Measurements from ENCODE around the gene NCCRP1.

DNA sequence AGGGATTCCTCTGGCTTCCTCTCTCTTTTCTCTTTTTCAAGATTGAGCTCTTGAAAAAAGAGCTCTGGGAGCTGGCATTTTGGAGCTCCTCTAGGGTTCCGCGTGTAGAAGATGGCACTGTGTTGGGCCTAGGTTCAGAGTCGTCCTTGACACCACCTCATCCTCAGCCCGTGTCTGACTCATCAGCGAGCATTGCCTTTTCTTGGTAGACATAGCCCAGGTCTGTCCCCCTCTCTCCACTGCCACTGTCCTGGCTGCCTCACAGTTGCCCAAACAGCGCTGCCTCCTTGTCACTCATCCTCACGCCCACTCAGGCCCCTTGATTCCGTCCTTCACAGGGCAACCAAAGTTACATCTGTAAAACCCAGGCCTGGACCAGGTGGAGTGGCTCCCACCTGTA is 46.5 kb upstream of the NCCRP1 start:
- no peak for TF ChIP-seq POLR2A (IDR thresholded peaks at IDR 0.05)
- TF ChIP-seq, protein P1, sequence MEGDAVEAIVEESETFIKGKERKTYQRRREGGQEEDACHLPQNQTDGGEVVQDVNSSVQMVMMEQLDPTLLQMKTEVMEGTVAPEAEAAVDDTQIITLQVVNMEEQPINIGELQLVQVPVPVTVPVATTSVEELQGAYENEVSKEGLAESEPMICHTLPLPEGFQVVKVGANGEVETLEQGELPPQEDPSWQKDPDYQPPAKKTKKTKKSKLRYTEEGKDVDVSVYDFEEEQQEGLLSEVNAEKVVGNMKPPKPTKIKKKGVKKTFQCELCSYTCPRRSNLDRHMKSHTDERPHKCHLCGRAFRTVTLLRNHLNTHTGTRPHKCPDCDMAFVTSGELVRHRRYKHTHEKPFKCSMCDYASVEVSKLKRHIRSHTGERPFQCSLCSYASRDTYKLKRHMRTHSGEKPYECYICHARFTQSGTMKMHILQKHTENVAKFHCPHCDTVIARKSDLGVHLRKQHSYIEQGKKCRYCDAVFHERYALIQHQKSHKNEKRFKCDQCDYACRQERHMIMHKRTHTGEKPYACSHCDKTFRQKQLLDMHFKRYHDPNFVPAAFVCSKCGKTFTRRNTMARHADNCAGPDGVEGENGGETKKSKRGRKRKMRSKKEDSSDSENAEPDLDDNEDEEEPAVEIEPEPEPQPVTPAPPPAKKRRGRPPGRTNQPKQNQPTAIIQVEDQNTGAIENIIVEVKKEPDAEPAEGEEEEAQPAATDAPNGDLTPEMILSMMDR (IDR thresholded peaks at IDR 0.05) = no peak
